GM06990 (cell line): ENCODE results near the gene DMAP1.
A peak's percentile ranks its signal among the peaks of the same experiment; 100 is the strongest.

ENCODE experiments used
- DNase-seq: peaks from one replicate; pipeline ENCODE4 v3.0.0-alpha.2; 2011; ENCODE audit not compliant: insufficient read length; ENCODE audit errors: extremely low read depth
- H3K27me3 ChIP-seq: replicated peaks from 2 replicates; pipeline ENCODE4 v1.6.0; 2011; ENCODE audit warnings: low read length; ENCODE audit not compliant: control insufficient read depth, insufficient read depth
- H3K36me3 ChIP-seq: 2 replicates; pipeline ENCODE4 v1.5.1; 2011; ENCODE audit warnings: low read length; ENCODE audit not compliant: control insufficient read depth, insufficient read depth
- H3K4me3 ChIP-seq: replicated peaks from 2 replicates; pipeline ENCODE4 v1.5.1; 2011; ENCODE audit warnings: low read depth, mild to moderate bottlenecking, control low read depth, low read length
- TF ChIP-seq, protein P1 (sequence below): IDR thresholded peaks from 2 replicates; pipeline ENCODE4 v1.5.1; 2011; ENCODE audit warnings: low read length, control low read depth, mild to moderate bottlenecking, inconsistent platforms; ENCODE audit not compliant: insufficient read depth, poor library complexity, severe bottlenecking

The DMAP1 gene

GRCh38 chr1:44233593-44233992, 20.3 kb downstream of the DMAP1 start:
- Histone ChIP-seq H3K36me3 (no peaks in the 10 kb centered on the region; the same call in 1 of the 2 replicates), H3K4me3 (no peak overlapping the region), H3K27me3 (no peaks in the 10 kb centered on the region)
- TF ChIP-seq, protein P1, sequence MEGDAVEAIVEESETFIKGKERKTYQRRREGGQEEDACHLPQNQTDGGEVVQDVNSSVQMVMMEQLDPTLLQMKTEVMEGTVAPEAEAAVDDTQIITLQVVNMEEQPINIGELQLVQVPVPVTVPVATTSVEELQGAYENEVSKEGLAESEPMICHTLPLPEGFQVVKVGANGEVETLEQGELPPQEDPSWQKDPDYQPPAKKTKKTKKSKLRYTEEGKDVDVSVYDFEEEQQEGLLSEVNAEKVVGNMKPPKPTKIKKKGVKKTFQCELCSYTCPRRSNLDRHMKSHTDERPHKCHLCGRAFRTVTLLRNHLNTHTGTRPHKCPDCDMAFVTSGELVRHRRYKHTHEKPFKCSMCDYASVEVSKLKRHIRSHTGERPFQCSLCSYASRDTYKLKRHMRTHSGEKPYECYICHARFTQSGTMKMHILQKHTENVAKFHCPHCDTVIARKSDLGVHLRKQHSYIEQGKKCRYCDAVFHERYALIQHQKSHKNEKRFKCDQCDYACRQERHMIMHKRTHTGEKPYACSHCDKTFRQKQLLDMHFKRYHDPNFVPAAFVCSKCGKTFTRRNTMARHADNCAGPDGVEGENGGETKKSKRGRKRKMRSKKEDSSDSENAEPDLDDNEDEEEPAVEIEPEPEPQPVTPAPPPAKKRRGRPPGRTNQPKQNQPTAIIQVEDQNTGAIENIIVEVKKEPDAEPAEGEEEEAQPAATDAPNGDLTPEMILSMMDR = no peak
- DNase-seq = no peak

DNA sequence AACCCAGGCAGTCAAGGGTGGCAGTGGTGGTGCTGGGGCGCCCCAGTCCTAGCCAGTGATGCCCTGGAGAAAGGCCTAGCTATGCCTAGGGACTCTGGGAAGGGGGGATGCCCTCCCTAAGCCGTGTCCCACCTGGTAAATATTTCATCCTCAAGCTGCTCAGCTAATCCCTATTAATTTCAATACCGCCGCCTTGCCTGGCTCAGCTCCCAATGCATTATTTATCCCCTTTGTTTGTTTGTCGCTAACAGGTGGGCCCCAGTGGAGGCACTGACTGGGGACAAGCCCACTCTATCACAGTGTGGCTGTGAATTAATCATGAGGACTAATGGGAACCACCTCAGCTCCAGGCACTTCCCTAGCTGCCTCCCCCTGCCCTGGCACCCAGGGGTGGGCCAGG, 22.5 kb downstream of the DMAP1 start:
- TF ChIP-seq, protein P1 = no peak
- DNase-seq = no peak
- no peaks in the 10 kb centered on the region for H3K27me3 ChIP-seq
- H3K36me3 ChIP-seq = no peaks in the 10 kb centered on the region; the same call in none of the 2 replicates
- H3K4me3 ChIP-seq = no peak overlapping the region

- DNase-seq = no peak
- H3K4me3 ChIP-seq = no peak overlapping the region
- TF ChIP-seq, protein P1 = no peak
- no peaks in the 10 kb centered on the region; the same call in none of the 2 replicates for H3K36me3 ChIP-seq
- no peaks in the 10 kb centered on the region for H3K27me3 ChIP-seq
Observed at GRCh38 chr1:44236490-44237272, 23.4 kb downstream of the DMAP1 start.

GRCh38 chr1:44237721-44238457, 24.6 kb downstream of the DMAP1 start:
- peak; percentile 62 for DNase-seq

GRCh38 chr1:44238660-44239059, 25.4 kb downstream of the DMAP1 start:
- Histone ChIP-seq H3K36me3 (no peaks in the 10 kb centered on the region; the same call in none of the 2 replicates), H3K27me3 (no peaks in the 10 kb centered on the region), H3K4me3 (no peak overlapping the region)
- TF ChIP-seq, protein P1 = no peak
- no peak for DNase-seq

More at GRCh38 chr1:44237721-44238457, 24.6 kb downstream of the DMAP1 start:
- no peaks in the 10 kb centered on the region for H3K27me3 ChIP-seq
- no peaks in the 10 kb centered on the region; the same call in none of the 2 replicates for H3K36me3 ChIP-seq
- TF ChIP-seq, protein P1 = peak; percentile 75
- no peak overlapping the region for H3K4me3 ChIP-seq
